SKM-1 (cell line): Measurements from ENCODE around the gene NFIC.
"Not testable (repeated sequence)": the region's sequence is repeated elsewhere in the genome, so short reads cannot be mapped to it uniquely, and the experiment has no call there.

ENCODE experiments used
- DNase-seq: peaks from one replicate; lab custom pipeline; 2025; ENCODE audit not compliant: unreplicated experiment; lab: John Stamatoyannopoulos, UW

NFIC gene

GRCh38 chr19:3396881-3397265 lies 30.5 kb downstream of the NFIC start:
- DNase-seq, result no peak

GRCh38 chr19:3397266-3398022 lies 31.1 kb downstream of the NFIC start:
- no peak for DNase-seq

GRCh38 chr19:3398114-3398899 lies 31.9 kb downstream of the NFIC start:
- DNase-seq, result no peak

- DNase-seq, result no peak
Observed at GRCh38 chr19:3398900-3399278, 32.5 kb downstream of the NFIC start.

GRCh38 chr19:3399311-3399710 lies 32.9 kb downstream of the NFIC start:
- not testable (repeated sequence) for DNase-seq

- DNase-seq, result no peak
Observed at GRCh38 chr19:3401004-3401768, 34.8 kb downstream of the NFIC start.

GRCh38 chr19:3402631-3403443 lies 36.5 kb downstream of the NFIC start:
- DNase-seq, result no peak

GRCh38 chr19:3403489-3404323 lies 37.3 kb downstream of the NFIC start:
- DNase-seq, result no peak

- no peak for DNase-seq
Observed at GRCh38 chr19:3404324-3405260, 38.2 kb downstream of the NFIC start.

- no peak for DNase-seq
Observed at GRCh38 chr19:3405261-3405653, 38.9 kb downstream of the NFIC start.

- no peak for DNase-seq
Observed at GRCh38 chr19:3406571-3407111, 40.3 kb downstream of the NFIC start.

- DNase-seq, result no peak
Observed at GRCh38 chr19:3407556-3408516, 41.5 kb downstream of the NFIC start.

GRCh38 chr19:3408996-3409345 lies 42.6 kb downstream of the NFIC start:
- DNase-seq, result no peak

GRCh38 chr19:3409346-3410064 lies 43.1 kb downstream of the NFIC start:
- DNase-seq, result no peak

- no peak for DNase-seq
Observed at GRCh38 chr19:3411636-3412035, 45.3 kb downstream of the NFIC start.

- DNase-seq, result no peak
Observed at GRCh38 chr19:3412066-3412465, 45.7 kb downstream of the NFIC start.

- DNase-seq, result no peak
Observed at GRCh38 chr19:3413796-3414327, 47.5 kb downstream of the NFIC start.
